NOMO-1 (cell line): ENCODE measurements around the gene KDF1.
"Not testable (repeated sequence)": the region's sequence is repeated elsewhere in the genome, so short reads cannot be mapped to it uniquely, and the experiment has no call there.

Experiments
- DNase-seq, 2 experiments: peaks; one replicate each; lab custom pipeline; 2025; ENCODE audit not compliant: unreplicated experiment in 2 of 2; lab: John Stamatoyannopoulos, UW

The KDF1 gene

DNA sequence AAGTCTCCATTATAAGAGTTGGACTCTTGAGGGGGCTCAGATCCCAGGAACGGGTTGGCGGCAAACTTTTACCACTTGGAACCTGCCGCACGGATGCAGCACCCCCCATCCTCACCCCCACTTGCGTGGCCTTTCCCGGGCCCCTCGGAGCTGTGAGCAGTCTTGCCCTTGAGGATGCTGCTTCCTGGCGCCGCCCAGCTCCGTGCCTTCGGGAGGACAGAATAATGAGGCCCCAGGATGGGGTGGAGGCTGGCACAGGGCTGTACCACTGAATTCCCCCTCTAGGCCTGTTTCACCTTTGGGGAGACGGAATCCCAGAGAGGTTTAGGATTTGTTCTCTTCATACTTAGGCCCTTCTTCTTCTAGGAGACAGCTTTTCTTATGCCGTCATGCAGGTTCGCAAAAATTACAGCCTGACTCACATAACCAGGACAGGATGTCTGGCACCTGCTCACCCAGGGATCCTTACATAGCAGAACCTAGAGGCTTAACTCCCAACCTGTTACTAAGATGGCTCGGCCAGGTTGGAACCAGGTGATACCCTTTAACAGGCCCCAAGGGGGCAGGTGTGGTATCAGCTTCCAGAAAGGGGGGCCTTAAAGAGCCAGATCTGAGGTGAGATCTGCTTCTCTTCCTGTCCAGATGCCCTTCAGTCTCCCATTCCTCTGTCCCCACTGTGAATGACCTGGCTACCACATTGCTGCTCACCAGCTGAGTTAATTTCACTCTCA is 34.7 kb upstream of the KDF1 start:
- DNase-seq, result no peak

DNA sequence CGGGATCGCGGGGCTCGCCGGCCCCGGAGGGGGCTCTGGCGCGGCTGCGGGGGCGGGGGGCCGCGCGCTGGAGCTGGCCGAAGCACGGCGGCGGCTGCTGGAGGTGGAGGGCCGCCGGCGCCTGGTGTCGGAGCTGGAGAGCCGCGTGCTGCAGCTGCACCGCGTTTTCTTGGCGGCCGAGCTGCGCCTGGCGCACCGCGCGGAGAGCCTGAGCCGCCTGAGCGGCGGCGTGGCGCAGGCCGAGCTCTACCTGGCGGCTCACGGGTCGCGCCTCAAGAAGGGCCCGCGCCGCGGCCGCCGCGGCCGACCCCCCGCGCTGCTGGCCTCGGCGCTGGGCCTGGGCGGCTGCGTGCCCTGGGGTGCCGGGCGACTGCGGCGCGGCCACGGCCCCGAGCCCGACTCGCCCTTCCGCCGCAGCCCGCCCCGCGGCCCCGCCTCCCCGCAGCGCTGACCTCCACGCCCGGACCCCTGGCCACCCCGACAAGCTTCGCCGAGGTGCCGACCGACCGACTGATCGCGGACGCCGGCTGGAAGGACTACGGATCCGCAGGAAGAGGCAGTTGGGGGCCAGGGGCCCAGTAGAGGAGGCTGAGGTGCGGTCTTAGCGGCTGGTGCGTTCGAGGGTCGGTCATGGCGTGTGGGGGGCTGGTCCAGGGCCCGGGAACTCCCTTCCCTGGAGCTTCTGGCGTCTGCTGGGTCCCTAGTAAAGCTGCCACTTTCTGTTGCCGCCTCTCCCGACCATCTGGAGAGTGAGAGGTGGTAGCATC is 33.9 kb upstream of the KDF1 start:
- DNase-seq, result no peak

- no peak for DNase-seq
Measured at GRCh38 chr1:26993237-26994019, 33.2 kb upstream of the KDF1 start, which contains the start of gene TRNP1. TRNP1 (plus strand) TSS chr1:26993692; CDS start chr1:26993787, 95 bp downstream.

DNA sequence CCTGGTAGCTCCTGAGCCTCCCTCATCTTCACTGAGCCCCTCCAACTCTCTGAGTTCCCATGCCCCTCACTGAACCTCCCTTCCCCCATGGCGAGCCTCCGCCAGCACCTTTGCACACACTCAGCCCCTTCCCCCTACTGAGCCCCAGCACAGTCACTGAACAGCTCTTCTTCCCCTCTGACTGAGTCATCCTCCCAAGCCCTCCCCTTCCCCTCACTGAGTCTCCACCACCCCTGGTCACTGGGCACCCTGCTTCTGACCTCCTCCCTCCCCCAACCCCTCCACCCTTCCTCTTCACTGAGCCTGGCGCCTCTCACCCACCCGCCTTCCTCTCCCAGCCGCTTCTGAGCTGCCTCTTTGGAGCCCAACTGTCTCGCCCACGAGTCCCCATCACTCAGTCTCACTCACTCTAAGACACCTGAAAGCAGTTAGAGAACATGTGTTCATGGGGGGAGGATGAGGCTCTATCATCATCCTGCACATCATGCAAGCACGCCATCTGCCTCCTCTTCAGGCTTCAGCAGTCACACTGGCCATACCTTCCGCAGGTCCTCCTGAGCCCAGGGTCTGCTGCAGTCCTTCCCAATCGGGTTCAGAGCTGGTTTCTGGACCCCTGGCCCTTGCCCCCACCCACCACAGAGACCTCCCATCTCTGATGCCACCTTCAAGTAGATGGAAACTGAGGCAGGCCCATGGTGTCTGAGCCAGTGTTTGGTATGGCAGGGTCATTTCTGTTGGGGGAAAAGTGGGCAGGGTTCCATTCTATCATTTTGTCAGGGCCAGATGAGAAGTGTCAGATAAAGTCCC is 31.2 kb upstream of the KDF1 start:
- DNase-seq, result no peak

GRCh38 chr1:26989403-26990109 is 29.3 kb upstream of the KDF1 start:
- DNase-seq, result not testable (repeated sequence)

DNA sequence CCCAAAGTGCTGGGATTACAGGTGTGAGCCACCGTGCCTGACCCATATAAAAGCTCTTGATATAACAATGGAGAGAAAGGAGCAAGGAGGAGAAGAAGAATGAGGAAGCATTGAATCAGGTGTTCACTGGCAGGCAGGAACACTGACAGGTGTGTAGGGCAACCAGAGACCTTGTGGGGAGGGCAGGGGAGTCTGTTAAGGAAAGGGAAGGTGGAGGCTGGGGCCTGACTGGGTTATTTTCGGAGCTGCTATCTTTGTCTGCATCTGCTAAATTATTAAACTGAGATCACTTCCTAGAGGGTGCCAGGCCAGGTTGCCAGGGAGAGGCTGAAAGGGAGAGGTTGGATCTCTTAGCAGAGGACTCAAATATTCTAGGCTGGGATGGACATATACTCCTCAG is 26.4 kb upstream of the KDF1 start:
- no peak for DNase-seq

GRCh38 chr1:26984291-26984690 is 24.0 kb upstream of the KDF1 start:
- DNase-seq, result no peak

DNA sequence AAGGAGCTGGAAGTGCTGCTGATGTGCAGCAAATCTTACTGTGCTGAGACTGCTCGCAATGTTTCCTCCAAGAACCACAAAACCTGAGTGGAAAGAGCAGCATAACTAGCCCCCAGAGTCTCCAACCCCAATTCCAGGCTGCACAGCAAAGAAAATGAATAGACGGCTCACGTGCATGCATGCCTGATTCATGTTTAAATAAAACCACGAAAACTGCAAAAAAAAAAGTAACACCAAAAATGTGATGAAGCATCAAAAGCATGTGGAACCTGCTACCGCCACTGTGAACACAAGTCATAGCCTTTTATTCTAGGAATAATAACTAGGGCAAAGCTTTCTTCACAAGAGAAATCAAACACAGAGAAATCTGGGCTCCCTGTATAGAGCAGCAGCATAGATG is 23.6 kb upstream of the KDF1 start:
- DNase-seq, result no peak

DNA sequence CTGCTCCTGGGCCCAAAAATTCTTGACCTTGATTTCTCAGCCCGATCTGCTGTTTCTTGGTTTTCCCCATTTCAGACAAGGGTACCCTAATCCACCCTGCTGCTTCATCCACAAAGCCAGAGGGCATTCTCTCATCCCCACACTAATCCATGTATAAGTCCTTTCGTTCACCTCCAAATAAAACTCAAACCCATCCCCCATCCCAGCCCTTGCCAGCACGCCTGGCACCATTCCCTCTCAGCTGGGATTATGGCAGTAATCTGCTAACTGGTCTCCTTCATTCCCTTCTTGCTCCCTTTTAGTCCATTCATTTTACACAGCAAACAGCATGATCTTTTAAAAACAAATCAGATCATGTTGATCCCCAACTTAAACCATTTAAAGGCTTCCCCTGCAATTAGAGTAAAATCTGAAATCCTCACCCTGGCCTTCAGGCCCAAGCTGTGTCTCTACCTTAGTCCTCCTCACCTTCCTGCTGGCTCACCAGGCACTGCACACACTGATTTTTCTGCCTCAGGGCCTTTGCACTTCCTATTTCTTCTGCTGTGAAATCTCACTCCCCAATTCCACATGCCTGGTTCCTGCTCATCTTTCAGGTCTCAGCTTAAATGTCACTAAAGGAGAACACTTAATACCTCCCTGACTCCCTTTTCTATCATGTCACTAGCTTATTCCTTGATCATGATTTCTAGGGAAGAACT is 21.0 kb upstream of the KDF1 start:
- no peak for DNase-seq

DNA sequence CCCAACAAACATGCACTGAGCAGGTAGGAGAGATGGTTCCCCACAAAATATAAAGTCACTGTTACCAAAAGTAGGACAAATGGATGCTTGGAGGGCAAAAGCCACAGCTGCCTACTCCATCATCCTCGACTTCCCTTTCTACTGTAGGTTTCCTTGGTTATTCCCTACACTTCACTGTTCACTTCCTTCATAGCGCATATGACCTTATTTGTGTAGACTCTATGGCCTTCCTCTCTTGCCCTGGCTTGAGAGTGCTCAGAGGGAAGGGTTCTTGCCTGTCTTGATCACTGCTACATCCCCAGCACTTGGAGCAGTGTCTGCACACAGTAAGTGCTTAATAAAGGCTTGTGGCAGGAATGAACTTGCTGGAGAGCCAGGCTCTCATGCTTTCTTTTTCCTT is 18.6 kb upstream of the KDF1 start:
- no peak for DNase-seq

DNA sequence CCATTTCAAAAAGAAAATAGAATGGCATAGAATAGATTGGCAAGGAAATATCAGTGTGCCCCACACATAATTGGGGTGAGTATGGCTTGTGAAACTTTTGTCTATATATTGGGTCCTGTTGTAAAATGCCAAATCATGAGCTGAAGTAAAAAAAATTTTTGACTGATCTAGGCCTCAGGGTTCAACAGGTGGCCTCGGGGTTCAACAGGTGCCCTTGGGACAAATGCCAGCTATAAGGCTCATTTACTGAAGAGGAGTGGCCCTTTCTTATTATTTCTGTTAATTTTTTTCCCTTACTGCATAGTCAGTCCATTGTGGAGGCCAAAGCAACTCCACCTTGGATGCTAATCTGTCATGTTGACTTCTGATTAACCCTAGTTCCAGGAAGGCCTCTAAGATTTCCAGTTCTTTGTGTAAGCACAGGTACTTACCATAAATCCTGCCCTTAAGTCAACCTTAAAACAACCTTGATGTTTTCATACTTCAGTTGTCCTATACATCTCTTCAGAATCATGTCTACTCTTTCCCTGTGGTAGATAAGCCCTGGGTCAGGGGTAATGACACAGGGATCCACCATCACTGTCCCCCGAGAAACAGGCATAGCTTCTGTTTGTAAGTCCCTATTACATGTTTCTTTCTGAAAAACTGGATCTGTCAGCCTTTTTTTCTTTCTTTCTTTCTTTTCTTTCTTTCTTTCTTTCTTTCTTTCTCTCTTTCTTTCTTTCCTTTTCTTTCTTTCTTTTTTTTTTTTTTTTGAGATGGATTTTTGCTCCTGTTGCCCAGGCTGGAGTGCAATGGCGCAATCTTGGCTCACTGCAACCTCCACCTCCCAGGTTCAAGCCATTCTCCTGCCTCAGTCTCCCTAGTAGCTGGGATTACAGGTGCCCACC is 16.6 kb upstream of the KDF1 start:
- DNase-seq, result no peak

- DNase-seq, result no peak
Measured at GRCh38 chr1:26972821-26973220, 12.6 kb upstream of the KDF1 start.

DNA sequence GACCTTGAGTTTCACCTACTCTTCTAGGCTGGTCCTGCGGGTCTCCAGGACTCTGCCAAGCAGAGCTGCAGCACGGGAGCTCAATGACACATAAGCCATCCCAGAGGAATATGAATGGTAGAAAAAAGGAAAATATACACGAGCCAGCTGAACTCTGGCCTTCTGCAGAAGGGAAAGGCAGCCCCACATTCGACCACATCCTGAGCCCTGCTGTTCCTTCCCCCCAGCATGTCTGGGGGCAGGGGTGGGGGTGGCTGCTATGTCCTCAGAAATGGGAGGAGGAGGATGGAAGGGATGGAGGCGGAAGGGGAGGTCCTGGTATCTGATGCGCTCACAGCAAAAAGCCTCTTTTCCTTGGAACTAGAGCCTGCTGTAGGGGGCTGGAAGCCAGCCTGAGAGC is 12.1 kb upstream of the KDF1 start:
- no peak for DNase-seq

GRCh38 chr1:26971590-26971989 is 11.3 kb upstream of the KDF1 start:
- no peak for DNase-seq

GRCh38 chr1:26970810-26971209 is 10.5 kb upstream of the KDF1 start:
- DNase-seq, result no peak

- DNase-seq, result no peak
Measured at GRCh38 chr1:26965628-26966027, 5.4 kb upstream of the KDF1 start.

- DNase-seq, result no peak
Measured at GRCh38 chr1:26965213-26965612, 4.9 kb upstream of the KDF1 start.

DNA sequence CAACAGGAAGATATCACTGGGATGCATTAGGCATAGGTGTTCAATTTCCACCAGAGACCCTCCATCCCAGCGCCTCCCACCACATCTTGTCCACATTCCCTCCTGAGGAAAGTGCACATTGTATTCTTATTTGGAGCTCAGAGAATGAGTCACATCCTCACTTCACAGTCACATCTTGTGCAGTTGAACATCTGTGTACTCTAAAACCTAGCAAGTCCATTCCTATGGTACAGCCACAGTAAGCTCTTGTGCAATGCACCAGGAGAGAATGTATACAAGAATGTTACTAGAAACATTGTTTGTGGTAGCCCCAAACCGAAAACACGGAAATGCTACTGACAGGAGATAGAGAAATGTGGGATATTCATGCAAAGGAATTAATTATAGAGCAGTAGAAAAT is 1.6 kb upstream of the KDF1 start:
- peak in 1 of 2 experiments; percentile 15 for DNase-seq

DNA sequence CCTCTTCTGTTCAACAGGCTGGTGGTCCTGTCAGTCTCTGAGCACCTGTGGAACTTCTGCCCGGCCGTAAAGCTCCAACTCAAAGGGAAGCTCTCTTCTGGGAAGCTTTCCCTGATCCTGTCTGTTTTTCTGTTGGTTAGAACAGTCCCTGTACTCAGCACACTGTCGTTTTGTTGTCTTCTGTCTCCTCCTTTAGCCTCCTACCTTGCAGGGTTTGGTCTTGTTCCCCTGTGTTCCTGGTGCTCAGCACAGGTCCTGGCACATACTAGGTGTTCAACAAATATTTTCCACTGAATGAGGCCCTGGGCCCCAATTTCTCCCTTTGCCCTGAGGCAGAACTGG is 328 bp upstream of the KDF1 start:
- DNase-seq, result no peak
